Sciatic nerve (tissue), 2 donors: Measurements from ENCODE around the gene SLX9. TPM values are rescaled to one million over a fixed set of nuclear protein-coding genes. Genes with fewer than 3 reads are reported as not detected.
"Not testable (repeated sequence)": the region's sequence is repeated elsewhere in the genome, so short reads cannot be mapped to it uniquely, and the experiment has no call there.

Experiments used
- ATAC-seq: fragments of 200-7000 bp; cut with Tn5 transposase; one replicate; pipeline ENCODE4 v1.9.1; 2020; ENCODE audit warnings: mild to moderate bottlenecking, moderate library complexity
- DNase-seq: peaks from one replicate; pipeline ENCODE4 v3.0.0-alpha.2; 2020; ENCODE audit warnings: low spot score
- intact Hi-C: fragments of 100-400 bp; cut with DNase I; formaldehyde crosslinking; loops from one replicate; pipeline ENCODE4 v1.14.2; 2022
- total RNA-seq: library from RNA; stranded (reverse); fragmentation: NEBNext Ultra II Directional; extraction: Animal tissue kit (Norgen Biotek cat#: 25700); gene quantifications from one replicate; pipeline ENCODE4 v1.2.1, GENCODE V29; 2021
- donor health status: DM: no; HTN: no; CAD: no.
- donor health status: DM: no; HTN: no; CAD: no.

The SLX9 gene
- total RNA-seq, 1 donor from 2014 or later, result 17.1 TPM

- intact Hi-C loops, result no loop called here
- ATAC-seq (no peak), DNase-seq (no peak)
Measured at GRCh38 chr21:44926331-44927101, 13.3 kb upstream of the SLX9 start.

DNA sequence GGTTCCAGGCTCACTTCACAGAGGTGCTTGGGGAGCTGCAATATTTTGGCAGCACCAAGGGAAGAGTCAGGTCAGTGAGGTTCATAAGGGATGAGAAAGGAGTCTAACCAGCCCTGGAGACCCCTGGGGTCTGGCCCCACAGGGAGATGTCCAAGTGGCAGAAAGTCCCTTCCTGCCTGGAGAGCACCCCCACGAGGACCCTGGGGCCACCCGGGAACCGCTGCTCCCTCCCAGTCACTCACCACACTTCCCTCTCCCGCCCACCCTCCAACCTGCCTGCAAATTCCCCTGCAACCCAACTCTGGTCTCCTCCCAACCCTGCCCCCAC lies 12.6 kb upstream of the SLX9 start:
- intact Hi-C loops, result no loop called here
- no peak for ATAC-seq
- no peak for DNase-seq

DNA sequence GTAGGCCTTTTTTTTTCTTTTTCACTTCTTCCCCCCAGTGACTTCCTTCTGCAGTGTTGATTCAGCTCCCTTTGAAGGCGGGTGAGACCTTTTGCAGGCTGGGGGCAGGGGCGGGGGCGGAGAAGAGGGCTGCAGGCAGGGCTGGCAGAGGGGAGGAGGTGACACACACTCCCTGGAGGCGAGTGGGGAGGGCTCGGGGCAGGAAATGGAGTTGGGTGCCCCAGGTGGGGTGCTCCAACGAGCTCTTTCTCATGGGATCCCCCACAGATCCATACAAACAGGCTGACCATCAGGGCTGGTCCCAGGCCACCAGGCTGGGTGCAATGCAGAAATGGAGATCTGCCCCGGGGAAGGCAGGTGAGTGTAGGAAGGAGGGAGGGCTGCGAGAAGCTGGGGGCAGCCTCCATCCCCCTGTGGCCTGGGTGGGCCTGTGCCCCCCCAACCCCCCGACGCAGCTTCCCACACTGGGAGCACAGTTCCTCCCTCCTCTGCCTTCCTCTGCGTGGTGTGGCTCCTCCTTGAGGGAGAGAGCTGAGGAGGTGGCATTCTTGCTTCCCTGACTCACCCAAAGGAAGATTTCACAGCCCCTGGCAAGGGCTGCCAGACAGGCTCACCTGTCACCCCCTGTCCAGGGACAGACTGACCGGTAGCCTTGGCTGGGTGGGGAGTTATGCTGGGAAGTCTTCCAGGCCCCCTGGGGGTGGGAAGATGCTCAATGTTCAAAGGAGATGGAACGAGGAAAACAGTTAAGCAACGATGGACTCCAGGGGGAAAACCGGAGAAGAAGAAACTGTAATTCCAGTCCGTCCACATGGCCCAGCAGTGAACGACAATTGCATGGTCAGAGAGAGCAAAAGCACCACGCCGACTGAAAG lies 12.0 kb upstream of the SLX9 start:
- intact Hi-C loops, result no loop called here
- ATAC-seq, result peak; percentile 49
- DNase-seq, result no peak

DNA sequence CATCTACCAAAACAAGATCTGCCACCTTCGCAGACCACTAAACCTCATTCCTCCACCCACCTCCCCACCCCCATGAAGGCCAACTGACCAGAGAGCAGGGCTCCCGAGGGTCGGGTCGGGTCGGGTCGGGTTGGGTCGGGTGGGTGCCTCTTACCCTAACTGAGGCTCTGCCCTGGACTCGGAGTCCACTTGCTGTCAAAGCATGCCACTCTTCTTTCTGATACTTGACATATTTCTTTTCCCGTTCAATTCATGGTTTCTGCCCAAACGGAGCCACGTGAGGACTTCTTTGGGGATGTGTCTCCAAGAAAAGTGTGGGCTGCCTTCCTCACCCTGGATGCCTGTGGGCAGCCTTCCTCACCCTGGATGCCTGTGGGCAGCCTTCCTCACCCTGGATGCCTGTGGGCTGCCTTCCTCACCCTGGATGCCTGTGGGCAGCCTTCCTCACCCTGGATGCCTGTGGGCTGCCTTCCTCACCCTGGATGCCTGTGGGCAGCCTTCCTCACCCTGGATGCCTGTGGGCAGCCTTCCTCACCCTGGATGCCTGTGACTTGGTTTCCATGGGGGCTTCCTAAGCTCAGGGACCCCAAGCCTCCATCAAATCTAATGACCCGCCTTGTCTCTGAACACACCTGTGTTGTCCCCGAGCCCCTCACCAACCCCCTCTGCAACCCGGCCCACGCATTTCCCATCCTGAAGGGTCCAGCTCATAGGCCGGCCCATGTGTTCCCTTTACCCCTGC lies 11.2 kb upstream of the SLX9 start:
- ATAC-seq, intact Hi-C loops, DNase-seq: not testable (repeated sequence)

GRCh38 chr21:44929242-44929798 lies 10.5 kb upstream of the SLX9 start:
- DNase-seq (no peak), ATAC-seq (no peak)
- intact Hi-C loops, result no loop called here

DNA sequence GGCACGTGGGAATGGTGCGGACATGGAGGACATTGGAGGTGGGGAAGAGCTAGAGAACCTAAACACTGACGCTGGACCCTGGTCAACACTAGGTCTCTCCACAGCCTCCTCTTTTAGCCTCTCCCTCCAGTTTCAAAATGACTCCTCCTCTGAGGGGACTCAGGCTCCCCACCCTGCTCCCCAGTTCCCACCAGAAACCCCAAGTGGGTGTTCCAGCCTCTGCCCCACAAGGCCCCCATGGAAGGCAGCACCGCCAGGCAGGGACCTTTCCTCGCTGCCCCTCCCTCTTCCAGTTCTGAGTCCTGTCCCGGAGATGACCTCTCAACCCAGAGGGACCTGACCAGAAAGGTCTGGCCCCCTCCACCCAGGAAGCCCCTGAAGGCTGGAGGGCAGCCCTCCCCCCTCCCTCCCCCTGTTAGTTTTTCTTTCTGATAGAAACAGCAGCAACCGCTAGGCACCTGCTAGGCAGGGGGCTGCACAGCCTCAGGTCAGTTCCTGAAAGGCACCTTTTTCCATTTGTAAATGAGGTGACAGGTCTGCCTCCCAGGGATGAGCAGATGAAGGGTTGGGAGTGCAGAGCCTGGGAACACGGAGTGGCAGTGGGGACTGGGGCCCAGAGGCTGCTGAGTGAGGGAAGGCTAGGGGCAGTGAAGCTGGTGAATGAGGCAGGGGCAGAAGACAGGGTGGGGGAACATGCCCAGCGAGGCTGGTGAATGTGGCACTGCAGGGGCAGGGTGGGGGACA lies 9.9 kb upstream of the SLX9 start:
- intact Hi-C loops, result no loop called here
- no peak for ATAC-seq
- no peak for DNase-seq

DNA sequence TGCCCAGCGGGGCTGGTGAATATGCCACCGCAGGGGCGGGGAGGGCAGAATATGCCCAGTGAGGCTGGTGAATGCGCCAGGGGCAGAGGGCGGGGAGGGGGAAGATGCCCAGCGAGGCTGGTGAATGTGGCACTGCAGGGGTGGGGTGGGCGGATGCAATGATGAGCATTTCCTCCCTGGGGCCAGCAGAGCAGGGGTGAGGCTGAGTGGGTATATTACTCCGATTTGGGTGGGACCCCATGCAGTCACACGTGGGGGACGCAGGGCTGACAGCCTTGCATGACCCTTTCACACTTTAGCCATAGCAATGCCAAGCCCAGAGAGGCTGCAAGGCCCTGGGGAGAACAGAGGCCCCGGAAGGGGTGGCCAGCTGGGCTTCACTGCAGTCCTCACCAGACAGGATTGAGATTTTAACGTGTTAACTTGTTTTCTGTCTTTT lies 9.3 kb upstream of the SLX9 start:
- ATAC-seq, result no peak
- intact Hi-C loops, result no loop called here

DNA sequence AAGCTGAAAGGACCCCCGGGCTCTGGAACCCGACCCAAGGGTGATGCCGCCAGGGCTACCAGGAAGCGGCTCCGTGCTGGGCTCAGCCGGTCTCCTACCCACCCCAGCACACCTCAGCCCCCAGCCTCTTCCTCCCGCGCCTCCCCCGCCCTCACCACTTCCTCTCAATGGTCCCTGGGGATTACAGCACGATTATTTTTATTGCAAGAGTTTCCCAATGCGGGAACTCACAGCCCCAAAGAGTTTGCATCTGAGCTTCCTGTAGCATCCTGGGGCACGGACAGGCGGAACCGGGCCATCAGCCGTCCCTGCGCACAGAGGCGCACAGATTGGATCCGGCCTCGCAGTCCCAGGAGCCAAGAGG lies 8.7 kb upstream of the SLX9 start:
- intact Hi-C loops, result no loop called here
- ATAC-seq, result peak; percentile 23
- no peak for DNase-seq

More for the DNA sequence above, 9.3 kb upstream of the SLX9 start:
- no peak for DNase-seq

DNA sequence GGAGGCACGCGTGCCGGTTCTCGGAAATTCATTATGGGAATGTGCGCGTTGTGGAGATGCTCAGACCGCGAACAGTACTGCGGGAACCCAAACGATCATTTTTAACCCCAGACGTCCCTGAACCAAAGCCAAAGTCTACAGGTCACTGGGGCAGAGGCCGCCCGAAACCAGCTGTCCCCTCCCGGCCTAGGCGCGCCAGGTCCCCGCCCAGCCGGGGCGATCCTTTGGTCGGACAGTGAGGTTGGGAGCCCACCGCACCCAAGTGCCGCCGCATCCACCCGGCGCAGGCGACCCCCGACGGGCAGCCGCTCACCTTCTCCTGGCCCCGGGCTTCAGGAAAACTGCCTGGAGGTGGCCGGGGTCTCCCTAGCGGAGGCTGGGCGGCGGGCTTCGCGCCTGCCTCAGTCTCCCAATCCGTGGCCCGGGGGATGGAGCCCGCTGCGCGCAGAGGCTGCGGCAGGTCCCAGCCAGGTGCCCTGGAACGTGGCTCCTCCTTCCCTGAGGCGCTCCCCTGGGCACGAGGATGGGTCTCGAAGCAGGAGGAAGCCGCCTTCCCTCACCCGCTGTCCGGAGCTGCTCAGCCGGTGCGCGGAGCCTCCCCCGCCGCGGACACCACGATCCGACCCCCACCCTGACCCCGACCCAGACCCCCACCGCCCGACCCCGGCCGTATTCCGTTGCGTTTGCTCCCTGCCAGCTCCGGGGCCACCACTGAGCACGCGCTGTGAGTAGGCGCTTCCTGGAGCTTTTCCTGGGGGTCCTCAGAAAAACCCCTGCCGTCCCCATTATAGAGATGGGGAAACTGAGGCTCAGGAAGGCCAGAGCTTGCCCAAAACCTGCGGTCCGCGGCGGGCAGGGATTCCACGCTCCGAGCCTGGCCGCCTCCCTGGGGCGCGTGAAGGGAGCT lies 8.1 kb upstream of the SLX9 start:
- intact Hi-C loops, result no loop called here
- DNase-seq, result no peak
- ATAC-seq, result no peak

DNA sequence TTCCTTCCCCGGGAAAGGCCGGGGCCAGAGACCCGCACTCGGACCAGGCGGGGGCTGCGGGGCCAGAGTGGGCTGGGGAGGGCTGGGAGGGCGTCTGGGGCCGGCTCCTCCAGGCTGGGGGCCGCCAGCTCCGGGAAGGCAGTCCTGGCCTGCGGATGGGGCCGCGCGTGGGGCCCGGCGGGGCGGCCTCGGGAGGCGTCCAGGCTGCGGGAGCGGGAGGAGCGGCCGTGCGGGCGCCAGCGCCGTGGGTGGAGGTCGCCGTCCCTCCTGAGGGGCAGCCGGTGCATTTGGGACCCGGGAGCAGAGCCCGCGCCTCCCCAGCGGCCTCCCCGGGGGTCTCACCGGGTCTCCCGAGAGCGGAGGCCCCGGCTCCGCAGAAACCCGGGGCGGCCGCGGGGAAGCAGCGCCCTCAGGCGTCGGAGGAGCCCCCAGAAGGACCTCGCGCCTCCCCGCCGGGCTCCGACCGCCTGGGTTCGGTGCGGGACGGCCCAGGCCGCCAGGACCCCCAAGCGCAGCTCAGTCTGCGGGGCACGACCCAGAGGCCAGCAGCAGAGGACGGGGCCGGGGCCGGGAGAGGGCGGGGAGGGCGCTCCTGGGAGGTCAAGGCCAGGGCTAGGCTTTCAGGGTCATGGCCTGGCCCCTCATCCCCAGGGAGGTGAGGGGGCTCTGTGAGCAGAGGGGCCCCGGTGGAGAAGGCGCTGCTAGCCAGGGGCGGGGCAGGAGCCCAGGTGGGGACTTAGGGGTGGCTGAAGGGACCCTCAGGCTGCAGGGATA lies 7.2 kb upstream of the SLX9 start:
- DNase-seq (no peak), ATAC-seq (peak; percentile 11)
- intact Hi-C loops, result no loop called here

- DNase-seq (no peak), ATAC-seq (no peak)
- intact Hi-C loops, result no loop called here
Measured at GRCh38 chr21:44933199-44933917, 6.5 kb upstream of the SLX9 start.

DNA sequence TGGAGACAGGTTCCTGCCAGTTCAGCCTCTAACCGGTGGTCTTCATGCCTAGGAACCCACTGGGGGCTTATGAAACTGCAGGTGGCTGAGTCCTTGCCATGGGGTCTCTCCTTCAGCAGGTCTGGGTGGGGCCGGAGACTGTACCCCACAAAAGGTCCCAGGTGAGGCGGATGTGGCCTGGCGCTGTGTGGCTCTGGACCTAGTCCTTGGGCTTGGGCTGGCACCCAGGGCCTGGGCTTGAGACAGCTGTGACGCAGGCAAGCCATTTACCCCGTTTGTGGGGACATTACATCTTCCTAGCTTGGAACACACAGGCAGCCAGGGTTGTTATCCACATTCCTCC lies 5.9 kb upstream of the SLX9 start:
- ATAC-seq (no peak), DNase-seq (no peak)
- intact Hi-C loops, result no loop called here

DNA sequence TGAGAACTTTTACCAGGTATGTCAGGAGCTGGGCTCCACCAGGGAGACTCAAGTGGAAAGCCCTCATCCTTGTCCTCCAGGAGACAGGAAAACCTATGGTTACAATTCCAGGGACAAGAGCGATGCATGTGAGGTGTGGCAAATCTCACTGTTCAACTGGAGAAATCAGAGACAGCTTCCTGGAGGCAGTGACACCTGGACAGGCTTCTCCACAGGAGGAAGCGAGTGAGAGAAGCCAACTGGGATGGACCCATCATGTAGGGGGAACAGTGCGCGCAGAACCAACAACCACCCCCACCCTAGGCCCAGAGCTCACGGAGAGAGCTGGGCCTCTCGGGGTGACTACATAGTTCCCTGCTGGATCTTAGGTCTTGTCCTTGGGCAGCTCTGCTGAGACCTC lies 5.6 kb upstream of the SLX9 start:
- intact Hi-C loops, result no loop called here
- DNase-seq (no peak), ATAC-seq (no peak)

DNA sequence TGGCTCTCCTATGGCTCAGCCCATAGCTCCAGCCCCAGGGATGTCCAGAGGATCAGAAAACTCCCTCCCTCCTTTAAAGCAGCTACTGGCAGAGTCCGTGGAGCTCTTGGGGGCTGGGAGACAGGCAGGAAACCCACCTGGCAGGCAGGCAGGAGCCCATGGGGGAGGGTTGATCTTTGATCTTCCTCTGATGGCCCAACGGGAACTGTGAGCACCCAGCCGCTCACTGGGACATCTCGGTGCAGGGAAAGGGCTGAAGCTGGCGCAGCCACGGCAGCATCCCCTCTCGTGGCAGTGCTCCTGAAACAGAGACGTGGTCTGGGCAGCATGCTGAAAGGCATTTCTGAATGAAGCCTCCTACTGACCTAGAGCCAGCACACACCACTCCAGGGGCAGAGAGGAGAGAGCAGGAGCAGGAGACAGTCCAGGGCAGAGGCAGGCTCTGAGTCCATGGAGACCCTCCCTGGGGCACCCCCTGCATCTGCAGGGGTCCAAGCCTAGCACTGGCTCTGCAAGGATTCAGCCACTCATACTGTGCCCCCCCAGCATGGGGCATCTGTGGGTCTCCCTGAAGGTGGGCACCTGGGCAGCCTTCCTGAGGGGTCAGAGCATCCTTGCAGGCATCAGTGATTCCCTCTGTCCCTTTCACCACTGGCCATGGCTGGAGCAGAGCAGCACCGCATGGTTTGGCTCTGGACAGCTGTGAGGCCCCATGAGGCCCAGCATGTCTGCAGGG lies 4.9 kb upstream of the SLX9 start:
- DNase-seq (no peak), ATAC-seq (no peak)
- intact Hi-C loops, result no loop called here

GRCh38 chr21:44935533-44935927 lies 4.3 kb upstream of the SLX9 start:
- no peak for ATAC-seq
- intact Hi-C loops, result no loop called here
- DNase-seq, result no peak
